GM12878 (cell line): ENCODE data around the gene PLA2G4A. TPM values are rescaled to one million over a fixed set of nuclear protein-coding genes. Genes with fewer than 3 reads are reported as not detected.

Experiments
- ATAC-seq: fragments of 200-7000 bp; cut with Tn5 transposase; 3 replicates; pipeline ENCODE4 v1.9.1; 2020; ENCODE audit warnings: mild to moderate bottlenecking, moderate library complexity
- BruUV-seq: library from RNA; stranded (reverse); fragments of 400-500 nt; replicated peaks from 2 replicates; lab custom pipeline; 2021; lab: Mats Ljungman, UMichigan
- CTCF ChIA-PET: fragments of 300-600 bp; sonication (Branson Sonifier 250); formaldehyde crosslinking; extraction: SDS; loops from one replicate; lab custom pipeline; 2021; ENCODE audit warnings: inconsistent platforms; lab: Yijun Ruan, JAX
- POLR2A ChIA-PET: fragments of 350-600 bp; formaldehyde crosslinking; extraction: SDS; loops from one replicate; lab custom pipeline; 2021; ENCODE audit warnings: inconsistent platforms; lab: Charles Lee
- RAD21 ChIA-PET: fragments of 300-600 bp; sonication (Branson Sonifier 250); formaldehyde crosslinking; loops from one replicate; lab custom pipeline; 2023; ENCODE audit warnings: antibody characterized with exemption; ENCODE audit not compliant: unreplicated experiment; lab: Charles Lee
- SMC1A ChIA-PET: fragments of 300-600 bp; sonication (Branson Sonifier 250); formaldehyde crosslinking; loops from one replicate; lab custom pipeline; 2023; ENCODE audit not compliant: unreplicated experiment, uncharacterized antibody; lab: Charles Lee
- DNase-seq: peaks from one replicate; pipeline ENCODE4 v3.0.0-alpha.2; 2011; ENCODE audit warnings: low read depth, low spot score
- FAIRE-seq: peaks from 3 replicates; lab custom pipeline; 2011; peaks lifted over from hg19 to GRCh38; lab: Jason Lieb, UNC
- H2AFZ ChIP-seq: 2 replicates; pipeline ENCODE4 v1.6.0; 2011; ENCODE audit warnings: low read depth, low read length, control low read depth; ENCODE audit not compliant: control insufficient read depth
- H3K27ac ChIP-seq: 2 replicates; pipeline ENCODE4 v1.5.1; 2011; ENCODE audit warnings: control low read depth; ENCODE audit not compliant: control insufficient read depth, insufficient read depth
- H3K27me3 ChIP-seq, 2 experiments: replicated peaks in 1 of 2; 2 replicates each; pipeline versions ENCODE4 v1.6.0 to v1.6.1; 2011; ENCODE audit warnings: low read length in 1 of 2; ENCODE audit not compliant: control insufficient read depth in 2 of 2, insufficient read depth in 2 of 2
- H3K36me3 ChIP-seq, 2 experiments: 2 replicates each; pipeline ENCODE4 v1.5.1; 2011; ENCODE audit warnings: low read length in 1 of 2; ENCODE audit not compliant: control insufficient read depth in 2 of 2, insufficient read depth in 2 of 2
- H3K4me1 ChIP-seq: 2 replicates; pipeline ENCODE4 v1.6.1; 2011; ENCODE audit warnings: mild to moderate bottlenecking, low read length, moderate library complexity, mixed read lengths; ENCODE audit not compliant: control insufficient read depth, insufficient read depth
- H3K4me2 ChIP-seq: 2 replicates; pipeline ENCODE4 v1.6.0; 2011; ENCODE audit warnings: control low read depth; ENCODE audit not compliant: control insufficient read depth, insufficient read depth
- H3K4me3 ChIP-seq: fragments of 200-600 bp; sonication (generic); 2 replicates; pipeline ENCODE4 v1.5.1; 2016
- H3K79me2 ChIP-seq: 2 replicates; pipeline ENCODE4 v1.6.0; 2011; ENCODE audit warnings: low read length; ENCODE audit not compliant: control insufficient read depth, insufficient read depth
- H3K9ac ChIP-seq: 2 replicates; pipeline ENCODE4 v1.8.0; 2011; ENCODE audit warnings: low read length, control low read depth, mixed read lengths; ENCODE audit not compliant: control insufficient read depth, insufficient read depth
- H3K9me3 ChIP-seq: replicated peaks from 3 replicates; pipeline ENCODE4 v1.5.1; 2011; ENCODE audit warnings: mild to moderate bottlenecking, low read length; ENCODE audit not compliant: control insufficient read depth, insufficient read depth
- H4K20me1 ChIP-seq: 2 replicates; pipeline ENCODE4 v1.6.0; 2011; ENCODE audit not compliant: control insufficient read depth, insufficient read depth
- BACH1 ChIP-seq: fragments of 450-650 bp; IDR thresholded peaks from 2 replicates; pipeline ENCODE4 v1.6.1; 2017; ENCODE audit warnings: mild to moderate bottlenecking, borderline replicate concordance
- BHLHE40 ChIP-seq, 2 experiments: fragments of 450-650 bp in 1 of 2; IDR thresholded peaks; 2 replicates each; pipeline ENCODE4 v1.6.1; 2011 to 2017; ENCODE audit warnings: low read depth in 2 of 2, borderline replicate concordance in 1 of 2, improper control_type of control experiment in 1 of 2, low read length in 1 of 2, mild to moderate bottlenecking in 1 of 2
- CBX5 ChIP-seq: sonication (generic); IDR thresholded peaks from 2 replicates; pipeline ENCODE4 v1.6.1; 2016; ENCODE audit warnings: low read depth, moderate library complexity, mild to moderate bottlenecking, inconsistent platforms
- KAT2A ChIP-seq: conservative IDR thresholded peaks from 2 replicates; pipeline ENCODE4 v1.6.1; 2011; ENCODE audit warnings: low read depth, low read length; ENCODE audit not compliant: control insufficient read depth
- NFYA ChIP-seq: IDR thresholded peaks from 2 replicates; pipeline ENCODE4 v1.6.1; 2011; ENCODE audit warnings: low read depth, mild to moderate bottlenecking, low read length, improper control_type of control experiment, borderline replicate concordance
- NRF1 ChIP-seq: conservative IDR thresholded peaks from 2 replicates; pipeline ENCODE4 v1.6.1; 2011; ENCODE audit warnings: mild to moderate bottlenecking, low read depth, low read length, improper control_type of control experiment
- RB1 ChIP-seq: fragments of 450-650 bp; formaldehyde crosslinking; IDR thresholded peaks from 2 replicates; pipeline ENCODE4 v1.6.1; 2017; ENCODE audit warnings: mild to moderate bottlenecking, borderline replicate concordance
- SPI1 ChIP-seq: IDR thresholded peaks from 2 replicates; pipeline ENCODE4 v1.6.1; 2011; ENCODE audit warnings: low read depth, mild to moderate bottlenecking, low read length, moderate library complexity, borderline replicate concordance; ENCODE audit not compliant: insufficient read depth
- SREBF2 ChIP-seq: IDR thresholded peaks from 2 replicates; pipeline ENCODE4 v1.6.1; 2012; ENCODE audit warnings: mild to moderate bottlenecking, low read length
- SUPT20H ChIP-seq: IDR thresholded peaks from 2 replicates; pipeline ENCODE4 v1.6.1; 2011; ENCODE audit warnings: low read depth, mild to moderate bottlenecking, low read length, moderate library complexity, borderline replicate concordance; ENCODE audit not compliant: control insufficient read depth
- YY1 ChIP-seq: IDR thresholded peaks from 2 replicates; pipeline ENCODE4 v1.6.1; 2011; ENCODE audit warnings: low read depth, mild to moderate bottlenecking, low read length
- ZNF217 ChIP-seq: fragments of 450-650 bp; IDR thresholded peaks from 2 replicates; pipeline ENCODE4 v1.6.1; 2017; ENCODE audit warnings: antibody characterized with exemption, mild to moderate bottlenecking
- WGBS: methylation state at CpG from one replicate; pipeline ENCODE4 v1.1.6; 2016; ENCODE audit warnings: low lambda C conversion rate; ENCODE audit not compliant: insufficient replicate concordance, insufficient coverage; ENCODE audit errors: missing lambda C conversion rate; 5-methylcytosine and 5-hydroxymethylcytosine counted together
- in situ Hi-C: fragments of 300-500 bp; cut with MboI; formaldehyde crosslinking; loops from 9 replicates; pipeline ENCODE4 v1.14.3; 2018; ENCODE audit warnings: mixed read lengths
- intact Hi-C: fragments of 100-400 bp; cut with micrococcal nuclease; formaldehyde crosslinking; loops from one replicate; pipeline ENCODE4 v1.14.2; 2022; ENCODE audit not compliant: unreplicated experiment
- polyA plus RNA-seq, 11 experiments: library from polyadenylated mRNA; depleted of rRNA in 4 of 11; unstranded in 6 of 11; stranded (reverse) in 5 of 11; fragments of >200 nt; fragmentation: Nextera tagmentation in 4 of 11; fragmentation: Illumina TruSeq in 1 of 11; extraction: Ambion mirVana in 4 of 11; extraction: Trizol in 1 of 11; gene quantifications; 1 replicate in 1 of 11; 2 replicates in 10 of 11; pipeline versions ENCODE4 v1.2.1 to v1.2.3, GENCODE V29; 2011 to 2016; ENCODE audit warnings: inconsistent platforms in 2 of 11, missing spikeins in 2 of 11, low read depth in 1 of 11
- total RNA-seq, 4 experiments: library from RNA; depleted of rRNA in 3 of 4; stranded (reverse); fragments of >200 nt in 3 of 4; fragmentation: Illumina TruSeq in 1 of 4; extraction: Trizol in 1 of 4; gene quantifications; 2 replicates each; pipeline versions ENCODE4 v1.2.1 to v1.2.3, GENCODE V29; 2013 to 2021
- TF ChIP-seq, protein P1 (sequence below): IDR thresholded peaks from 2 replicates; pipeline ENCODE4 v1.6.1; 2011; ENCODE audit warnings: mild to moderate bottlenecking, low read depth, low read length, moderate library complexity; ENCODE audit not compliant: insufficient replicate concordance
- TF ChIP-seq, protein P2 (sequence below): fragments of 450-650 bp; IDR thresholded peaks from 2 replicates; pipeline ENCODE4 v1.6.1; 2016; ENCODE audit warnings: mild to moderate bottlenecking
- TF ChIP-seq, protein P3 (sequence below): fragments of 450-650 bp; IDR thresholded peaks from 2 replicates; pipeline ENCODE4 v1.6.1; 2016; ENCODE audit warnings: mild to moderate bottlenecking, moderate library complexity, borderline replicate concordance

The PLA2G4A gene
- total and polyA plus RNA-seq, 10 of the 15 experiments (the other 5 are each of a cell fraction or from before 2014, with no cell fraction given): 0.70 to 3.3 (median 1.5) TPM; not detected in 1

DNA sequence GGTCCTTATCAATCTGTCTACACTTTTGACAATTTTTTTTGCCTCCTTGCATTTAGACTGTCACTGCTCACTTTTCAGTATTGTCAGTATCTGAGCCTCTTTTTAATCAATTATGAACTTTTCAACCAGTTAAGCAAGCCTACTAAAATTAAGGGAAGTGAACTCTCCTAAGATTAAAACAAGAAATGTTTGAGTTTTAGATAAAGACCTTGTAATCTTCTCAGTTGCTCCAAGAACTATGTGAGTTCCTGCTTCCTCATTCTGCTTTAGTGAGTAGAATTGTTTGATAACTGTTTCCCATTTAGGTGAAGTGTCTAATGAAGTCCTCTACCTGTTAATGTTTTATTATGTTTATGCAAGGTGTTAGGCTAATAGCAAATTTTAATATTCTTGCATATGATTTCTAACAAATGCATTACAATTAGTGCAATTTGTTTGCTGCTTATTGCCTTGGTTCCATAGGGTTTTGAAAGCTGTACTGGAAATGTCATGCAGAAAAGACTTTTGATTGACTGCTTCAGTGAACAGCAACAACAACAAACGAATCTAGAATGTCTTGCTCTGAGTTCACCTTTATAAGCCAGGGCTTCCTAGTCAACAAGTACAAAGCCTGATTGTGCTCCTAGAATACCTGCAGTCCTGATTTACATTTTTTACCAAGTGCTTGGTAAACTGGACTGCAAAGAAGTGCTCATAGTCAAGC, 40.9 kb downstream of the PLA2G4A start:
- ChIA-PET CTCF (no interaction called here), POLR2A (no interaction called here), SMC1A (no interaction called here), RAD21 (no interaction called here)
- no TSS peak for BruUV-seq
- intact Hi-C loops: loop anchor here (10.0 kb wide), 1 partner anchor 65 kb away; no protein-coding TSS in a partner anchor
- TF ChIP-seq, protein P1, sequence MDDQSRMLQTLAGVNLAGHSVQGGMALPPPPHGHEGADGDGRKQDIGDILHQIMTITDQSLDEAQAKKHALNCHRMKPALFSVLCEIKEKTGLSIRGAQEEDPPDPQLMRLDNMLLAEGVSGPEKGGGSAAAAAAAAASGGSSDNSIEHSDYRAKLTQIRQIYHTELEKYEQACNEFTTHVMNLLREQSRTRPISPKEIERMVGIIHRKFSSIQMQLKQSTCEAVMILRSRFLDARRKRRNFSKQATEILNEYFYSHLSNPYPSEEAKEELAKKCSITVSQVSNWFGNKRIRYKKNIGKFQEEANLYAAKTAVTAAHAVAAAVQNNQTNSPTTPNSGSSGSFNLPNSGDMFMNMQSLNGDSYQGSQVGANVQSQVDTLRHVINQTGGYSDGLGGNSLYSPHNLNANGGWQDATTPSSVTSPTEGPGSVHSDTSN: no peak
- 0 out of 2 replicates have a peak, but pooled peaks have one; percentile 6 for TF ChIP-seq SPI1
- TF ChIP-seq SUPT20H: no peak
- TF ChIP-seq BACH1: no peak
- TF ChIP-seq BHLHE40 (IDR thresholded peaks at IDR 0.05; ENCODE audit: borderline replicate concordance in 1 of 2, low read depth in 2 of 2, low read length in 1 of 2): no peak
- no peak for TF ChIP-seq ZNF217
- TF ChIP-seq RB1: no peak
- TF ChIP-seq NRF1: no peak
- TF ChIP-seq YY1: no peak
- TF ChIP-seq CBX5: no peak
- TF ChIP-seq SREBF2: no peak
- no peak for TF ChIP-seq KAT2A
- TF ChIP-seq, protein P2, sequence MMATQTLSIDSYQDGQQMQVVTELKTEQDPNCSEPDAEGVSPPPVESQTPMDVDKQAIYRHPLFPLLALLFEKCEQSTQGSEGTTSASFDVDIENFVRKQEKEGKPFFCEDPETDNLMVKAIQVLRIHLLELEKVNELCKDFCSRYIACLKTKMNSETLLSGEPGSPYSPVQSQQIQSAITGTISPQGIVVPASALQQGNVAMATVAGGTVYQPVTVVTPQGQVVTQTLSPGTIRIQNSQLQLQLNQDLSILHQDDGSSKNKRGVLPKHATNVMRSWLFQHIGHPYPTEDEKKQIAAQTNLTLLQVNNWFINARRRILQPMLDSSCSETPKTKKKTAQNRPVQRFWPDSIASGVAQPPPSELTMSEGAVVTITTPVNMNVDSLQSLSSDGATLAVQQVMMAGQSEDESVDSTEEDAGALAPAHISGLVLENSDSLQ: peak; percentile 72
- TF ChIP-seq, protein P3, sequence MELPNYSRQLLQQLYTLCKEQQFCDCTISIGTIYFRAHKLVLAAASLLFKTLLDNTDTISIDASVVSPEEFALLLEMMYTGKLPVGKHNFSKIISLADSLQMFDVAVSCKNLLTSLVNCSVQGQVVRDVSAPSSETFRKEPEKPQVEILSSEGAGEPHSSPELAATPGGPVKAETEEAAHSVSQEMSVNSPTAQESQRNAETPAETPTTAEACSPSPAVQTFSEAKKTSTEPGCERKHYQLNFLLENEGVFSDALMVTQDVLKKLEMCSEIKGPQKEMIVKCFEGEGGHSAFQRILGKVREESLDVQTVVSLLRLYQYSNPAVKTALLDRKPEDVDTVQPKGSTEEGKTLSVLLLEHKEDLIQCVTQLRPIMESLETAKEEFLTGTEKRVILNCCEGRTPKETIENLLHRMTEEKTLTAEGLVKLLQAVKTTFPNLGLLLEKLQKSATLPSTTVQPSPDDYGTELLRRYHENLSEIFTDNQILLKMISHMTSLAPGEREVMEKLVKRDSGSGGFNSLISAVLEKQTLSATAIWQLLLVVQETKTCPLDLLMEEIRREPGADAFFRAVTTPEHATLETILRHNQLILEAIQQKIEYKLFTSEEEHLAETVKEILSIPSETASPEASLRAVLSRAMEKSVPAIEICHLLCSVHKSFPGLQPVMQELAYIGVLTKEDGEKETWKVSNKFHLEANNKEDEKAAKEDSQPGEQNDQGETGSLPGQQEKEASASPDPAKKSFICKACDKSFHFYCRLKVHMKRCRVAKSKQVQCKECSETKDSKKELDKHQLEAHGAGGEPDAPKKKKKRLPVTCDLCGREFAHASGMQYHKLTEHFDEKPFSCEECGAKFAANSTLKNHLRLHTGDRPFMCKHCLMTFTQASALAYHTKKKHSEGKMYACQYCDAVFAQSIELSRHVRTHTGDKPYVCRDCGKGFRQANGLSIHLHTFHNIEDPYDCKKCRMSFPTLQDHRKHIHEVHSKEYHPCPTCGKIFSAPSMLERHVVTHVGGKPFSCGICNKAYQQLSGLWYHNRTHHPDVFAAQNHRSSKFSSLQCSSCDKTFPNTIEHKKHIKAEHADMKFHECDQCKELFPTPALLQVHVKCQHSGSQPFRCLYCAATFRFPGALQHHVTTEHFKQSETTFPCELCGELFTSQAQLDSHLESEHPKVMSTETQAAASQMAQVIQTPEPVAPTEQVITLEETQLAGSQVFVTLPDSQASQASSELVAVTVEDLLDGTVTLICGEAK: no peak
- no peak for TF ChIP-seq NFYA
- in situ Hi-C loops: no loop called here
- Histone ChIP-seq H3K9ac (no peak overlapping the region), H4K20me1 (no peaks in the 10 kb centered on the region), H3K4me2 (no peak overlapping the region), H3K9me3 (no peaks in the 10 kb centered on the region), H3K36me3 (no peaks in the 10 kb centered on the region), H3K4me1 (no peaks in the 10 kb centered on the region), H3K27me3 (no peaks in the 10 kb centered on the region), H2AFZ (no peak overlapping the region), H3K79me2 (no peaks in the 10 kb centered on the region), H3K4me3 (no peak overlapping the region), H3K27ac (no peak overlapping the region)
- no peak for ATAC-seq
- 0% methylated on average over 1 of the region's 1 CpG for WGBS
- FAIRE-seq: no peak
- DNase-seq: no peak
